Neural progenitor cell (in vitro differentiated cells): ENCODE measurements around the gene TMEM253. TPM values are rescaled to one million over a fixed set of nuclear protein-coding genes. Genes with fewer than 3 reads are reported as not detected.
A peak's percentile ranks its signal among the peaks of the same experiment; 100 is the strongest.

Source experiments
- DNase-seq: peaks from one replicate; pipeline ENCODE4 v3.0.0-alpha.2; 2016; ENCODE audit warnings: low spot score
- H2AFZ ChIP-seq: fragments of 200-600 bp; sonication (generic); replicated peaks from 2 replicates; pipeline ENCODE4 v1.6.1; 2016; ENCODE audit warnings: antibody characterized with exemption
- H3F3A ChIP-seq: fragments of 200-600 bp; sonication (generic); 2 replicates; pipeline ENCODE4 v1.6.1; 2016; ENCODE audit warnings: antibody characterized with exemption, low read depth
- H3K27ac ChIP-seq: fragments of 200-600 bp; sonication (generic); 2 replicates; pipeline ENCODE4 v1.5.1; 2016; ENCODE audit warnings: mild to moderate bottlenecking
- H3K27me3 ChIP-seq: fragments of 200-600 bp; sonication (generic); 2 replicates; pipeline ENCODE4 v1.6.1; 2016; ENCODE audit warnings: mild to moderate bottlenecking, moderate library complexity
- H3K36me3 ChIP-seq: fragments of 200-600 bp; sonication (generic); 2 replicates; pipeline ENCODE4 v1.5.1; 2016
- H3K4me1 ChIP-seq: fragments of 200-600 bp; sonication (generic); 2 replicates; pipeline ENCODE4 v1.6.1; 2016; ENCODE audit warnings: mixed run types
- H3K4me2 ChIP-seq: fragments of 200-600 bp; sonication (generic); 2 replicates; pipeline ENCODE4 v1.6.1; 2016
- H3K4me3 ChIP-seq: fragments of 200-600 bp; sonication (generic); 2 replicates; pipeline ENCODE4 v1.5.1; 2016
- H3K79me2 ChIP-seq: fragments of 200-600 bp; sonication (generic); 2 replicates; pipeline ENCODE4 v1.6.1; 2016; ENCODE audit warnings: low read depth
- H3K9ac ChIP-seq: fragments of 200-600 bp; sonication (generic); 2 replicates; pipeline ENCODE4 v1.6.1; 2016
- H3K9me3 ChIP-seq: fragments of 200-600 bp; sonication (generic); 2 replicates; pipeline ENCODE4 v1.5.1; 2016; ENCODE audit warnings: low read depth
- H4K20me1 ChIP-seq: fragments of 200-600 bp; sonication (generic); 2 replicates; pipeline ENCODE4 v1.6.1; 2016; ENCODE audit warnings: low read depth
- H3K27ac Mint-ChIP-seq: 3 replicates; pipeline ENCODE4 v1.8.0; 2021; ENCODE audit warnings: mixed read lengths
- H3K27me3 Mint-ChIP-seq: 2 replicates; pipeline ENCODE4 v1.8.0; 2022; ENCODE audit warnings: low read depth, mild to moderate bottlenecking, inconsistent platforms, moderate library complexity, mixed read lengths; ENCODE audit not compliant: insufficient read depth
- H3K36me3 Mint-ChIP-seq: 3 replicates; pipeline ENCODE4 v1.8.0; 2021; ENCODE audit warnings: mixed read lengths
- H3K4me1 Mint-ChIP-seq: 3 replicates; pipeline ENCODE4 v1.8.0; 2021; ENCODE audit warnings: mixed read lengths
- H3K4me3 Mint-ChIP-seq: 3 replicates; pipeline ENCODE4 v1.8.0; 2021; ENCODE audit warnings: mild to moderate bottlenecking, moderate library complexity, mixed read lengths
- H3K9me3 Mint-ChIP-seq: 3 replicates; pipeline ENCODE4 v1.8.0; 2020; ENCODE audit warnings: mixed read lengths
- CTCF ChIP-seq: fragments of 200-600 bp; sonication (generic); IDR thresholded peaks from 2 replicates; pipeline ENCODE4 v1.5.1; 2017; ENCODE audit warnings: antibody characterized with exemption, mild to moderate bottlenecking
- EZH2 ChIP-seq: fragments of 200-600 bp; sonication (generic); IDR thresholded peaks from 2 replicates; pipeline ENCODE4 v1.6.1; 2017; ENCODE audit warnings: antibody characterized with exemption, mild to moderate bottlenecking, moderate library complexity
- EZH2phosphoT487 ChIP-seq: fragments of 200-600 bp; sonication (generic); IDR thresholded peaks from 2 replicates; pipeline ENCODE4 v1.6.1; 2017; ENCODE audit warnings: antibody characterized with exemption
- total RNA-seq: library from RNA; depleted of rRNA; stranded (reverse); fragments of >200 nt; gene quantifications from 2 replicates; pipeline ENCODE4 v1.2.3, GENCODE V29; 2015; ENCODE audit warnings: low replicate concordance

The TMEM253 gene
- total RNA-seq, 1 donor from 2014 or later: 0.22 TPM

DNA sequence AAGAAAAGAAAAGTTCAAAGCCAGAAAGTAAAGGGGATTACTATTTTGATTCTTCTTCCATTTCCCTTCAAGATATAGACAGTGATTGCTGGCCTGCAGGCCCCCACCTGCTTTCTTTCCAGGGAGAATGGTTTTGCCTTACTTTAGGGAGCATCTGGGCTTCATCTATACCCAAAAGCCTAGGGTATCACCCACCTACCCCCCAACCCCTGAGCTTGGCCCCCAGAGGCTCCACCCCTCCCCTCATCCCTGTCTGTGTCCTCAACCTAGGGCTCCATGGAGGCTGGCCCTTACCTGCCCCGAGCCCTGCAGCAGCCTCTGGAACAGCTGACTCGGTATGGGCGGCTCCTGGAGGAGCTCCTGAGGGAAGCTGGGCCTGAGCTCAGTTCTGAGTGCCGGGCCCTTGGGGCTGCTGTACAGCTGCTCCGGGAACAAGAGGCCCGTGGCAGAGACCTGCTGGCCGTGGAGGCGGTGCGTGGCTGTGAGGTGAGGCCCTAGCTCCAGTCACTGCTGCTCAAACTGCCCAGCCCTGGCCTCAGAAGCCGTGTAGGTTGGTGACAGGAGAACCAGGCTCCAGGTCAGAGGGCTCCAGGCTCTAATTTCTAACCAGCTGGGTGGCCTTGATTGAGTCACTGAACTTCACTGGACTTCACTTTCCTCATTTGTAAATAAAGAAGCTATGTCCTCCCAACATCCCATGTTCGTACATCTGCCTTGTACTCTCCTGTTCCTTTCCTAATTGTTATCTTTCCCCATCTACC is 17.1 kb upstream of the TMEM253 start:
- Histone ChIP-seq H3K27me3 (no peaks in the 10 kb centered on the region), H3K9me3 (no peaks in the 10 kb centered on the region), H3K9ac (no peak overlapping the region), H4K20me1 (peaks cover 21% of the 10 kb centered on the region), H3K27ac (no peak overlapping the region), H3K36me3 (peaks cover 2% of the 10 kb centered on the region), H3K79me2 (no peaks in the 10 kb centered on the region), H3F3A (peaks cover 33% of the 10 kb centered on the region), H3K4me3 (no peak overlapping the region), H2AFZ (no peak overlapping the region), H3K4me1 (peaks cover 4% of the 10 kb centered on the region), H3K4me2 (no peak overlapping the region)
- Mint-ChIP-seq H3K4me1 (peaks cover 26% of the 10 kb centered on the region), H3K27me3 (peaks cover 11% of the 10 kb centered on the region), H3K36me3 (peaks cover 63% of the 10 kb centered on the region), H3K4me3 (no peak overlapping the region), H3K27ac (peak overlapping the region; percentile 47), H3K9me3 (peaks cover 8% of the 10 kb centered on the region)
- no peak for DNase-seq
- TF ChIP-seq EZH2: no peak
- no peak for TF ChIP-seq EZH2phosphoT487
- no peak for TF ChIP-seq CTCF

- H3K4me2 ChIP-seq: no peak overlapping the region
- no peak overlapping the region for H3K4me3 Mint-ChIP-seq
- H2AFZ ChIP-seq: no peak overlapping the region
- DNase-seq: no peak
- H3K27me3 Mint-ChIP-seq: peaks cover 15% of the 10 kb centered on the region
- peak overlapping the region; percentile 47 for H3K27ac Mint-ChIP-seq
- H3F3A ChIP-seq: peaks cover 38% of the 10 kb centered on the region
- peaks cover 4% of the 10 kb centered on the region for H3K4me1 ChIP-seq
- H3K9ac ChIP-seq: no peak overlapping the region
- peaks cover 32% of the 10 kb centered on the region for H3K4me1 Mint-ChIP-seq
- no peak overlapping the region for H3K4me3 ChIP-seq
- peaks cover 27% of the 10 kb centered on the region for H4K20me1 ChIP-seq
- H3K27ac ChIP-seq: no peak overlapping the region
- no peaks in the 10 kb centered on the region for H3K9me3 ChIP-seq
- peaks cover 2% of the 10 kb centered on the region for H3K36me3 ChIP-seq
- no peaks in the 10 kb centered on the region for H3K79me2 ChIP-seq
- H3K9me3 Mint-ChIP-seq: peaks cover 9% of the 10 kb centered on the region
- H3K36me3 Mint-ChIP-seq: peaks cover 66% of the 10 kb centered on the region
- H3K27me3 ChIP-seq: no peaks in the 10 kb centered on the region
- TF ChIP-seq EZH2 (no peak), EZH2phosphoT487 (no peak), CTCF (no peak)
Observed at GRCh38 chr14:21084396-21084795, 16.5 kb upstream of the TMEM253 start.

DNA sequence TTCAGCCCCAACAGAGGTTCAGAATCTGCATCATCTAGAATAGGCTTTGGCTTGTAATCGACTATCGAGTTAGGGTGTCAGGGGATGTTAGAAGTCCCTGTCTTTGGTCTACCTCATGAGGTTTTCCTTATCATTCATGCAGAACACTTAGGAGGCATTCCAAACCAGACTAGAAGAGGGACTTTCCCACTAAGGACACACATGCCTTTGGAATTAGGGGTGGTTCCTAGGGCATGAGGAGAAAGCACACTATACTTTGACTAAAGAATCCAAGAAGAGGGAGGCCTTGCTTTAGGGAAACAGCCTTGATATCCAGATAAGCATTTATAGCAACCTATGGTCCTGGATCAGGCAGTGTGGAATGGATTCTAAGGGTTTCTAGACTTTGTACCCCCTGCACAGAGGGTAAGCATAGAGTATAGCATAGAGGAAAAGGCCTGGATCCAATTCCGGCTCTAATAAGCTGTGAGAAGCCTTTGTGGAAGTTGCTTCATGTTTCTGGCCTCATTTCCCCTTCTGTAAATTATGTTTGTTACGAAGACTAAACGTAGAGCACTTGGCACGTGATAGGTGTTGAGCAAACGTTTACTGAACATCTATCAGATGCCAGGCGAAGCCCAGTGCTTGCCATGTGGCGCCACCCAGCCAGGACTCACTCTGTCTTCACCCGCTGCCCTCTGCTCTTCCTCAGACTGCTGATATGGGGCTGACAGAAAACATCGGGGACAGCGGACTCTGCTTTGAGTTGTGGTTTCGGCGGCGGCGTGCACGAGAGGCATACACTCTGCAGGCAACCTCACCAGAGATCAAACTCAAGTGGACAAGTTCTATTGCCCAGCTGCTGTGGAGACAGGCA is 15.6 kb upstream of the TMEM253 start:
- Histone ChIP-seq H3K4me2 (no peak overlapping the region), H4K20me1 (peaks cover 35% of the 10 kb centered on the region), H3K4me1 (peaks cover 4% of the 10 kb centered on the region), H2AFZ (no peak overlapping the region), H3F3A (peaks cover 47% of the 10 kb centered on the region), H3K9ac (no peak overlapping the region), H3K36me3 (peaks cover 2% of the 10 kb centered on the region), H3K4me3 (no peak overlapping the region), H3K27ac (no peak overlapping the region), H3K9me3 (no peaks in the 10 kb centered on the region), H3K27me3 (no peaks in the 10 kb centered on the region), H3K79me2 (peaks cover 8% of the 10 kb centered on the region)
- peaks cover 19% of the 10 kb centered on the region for H3K27me3 Mint-ChIP-seq
- peak overlapping the region; percentile 12 for H3K4me3 Mint-ChIP-seq
- peaks cover 9% of the 10 kb centered on the region for H3K9me3 Mint-ChIP-seq
- H3K36me3 Mint-ChIP-seq: peaks cover 63% of the 10 kb centered on the region
- peaks cover 34% of the 10 kb centered on the region for H3K4me1 Mint-ChIP-seq
- DNase-seq: no peak
- TF ChIP-seq EZH2phosphoT487 (no peak), EZH2 (no peak), CTCF (no peak)
- H3K27ac Mint-ChIP-seq: no peak overlapping the region
